ENCODE data around the gene NET1. TPM values are rescaled to one million over a fixed set of nuclear protein-coding genes. Genes with fewer than 3 reads are reported as not detected.
"Not testable (repeated sequence)": the region's sequence is repeated elsewhere in the genome, so short reads cannot be mapped to it uniquely, and the experiment has no call there.

The NET1 gene
- polyA plus RNA-seq, 3 donors from 2014 or later: 1.5 to 2.3 (median 2.3) TPM

DNA sequence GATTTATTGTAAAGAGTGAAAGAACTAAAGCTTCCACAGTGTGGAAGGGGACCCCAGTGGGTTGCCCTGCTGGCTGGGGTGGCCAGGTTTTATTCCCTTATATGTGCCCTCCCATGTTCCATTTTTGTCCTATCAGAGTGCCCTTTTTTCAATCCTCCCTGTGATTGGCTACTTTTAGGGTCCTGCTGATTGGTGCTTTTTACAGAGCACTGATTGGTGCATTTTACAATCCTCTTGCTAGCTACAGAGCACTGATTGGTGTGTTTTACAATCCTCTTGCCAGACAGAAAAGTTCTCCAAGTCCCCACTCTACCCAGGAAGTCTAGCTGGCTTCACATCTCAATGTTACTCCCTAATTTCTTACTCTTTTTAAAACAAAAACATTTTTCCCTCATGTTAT lies 1.6 kb upstream of the NET1 start:
- Mint-ChIP-seq H3K27me3 (ENCODE audit: low read depth in 3 of 3) (peaks cover 0 to 17% (median 6%) of the 10 kb centered on the region in 3 donors), H3K4me3 (peak overlapping the region in 2 of 5 donors; percentile 25 to 43)
- DNase-seq, H3K27ac Mint-ChIP-seq, H3K36me3 Mint-ChIP-seq, H3K4me1 Mint-ChIP-seq, H3K9me3 Mint-ChIP-seq: not testable (repeated sequence)

DNA sequence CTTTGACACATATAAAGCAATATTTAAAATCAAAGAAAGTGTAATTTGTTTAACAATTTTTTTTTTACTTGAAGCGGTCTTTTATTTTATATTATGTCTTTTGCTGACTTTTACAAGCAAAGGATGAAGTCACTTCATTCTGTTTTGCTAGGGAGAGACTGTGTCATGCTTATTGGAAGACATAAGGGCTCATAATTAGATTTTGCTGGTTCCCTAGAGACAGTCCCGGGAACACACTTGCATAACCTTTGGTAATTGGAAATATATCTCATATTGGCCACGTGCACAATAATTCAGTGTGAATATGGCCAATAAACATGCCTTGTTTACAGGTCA lies 448 bp upstream of the NET1 start:
- Mint-ChIP-seq H3K36me3 (no peaks in the 10 kb centered on the region), H3K27ac (peak overlapping the region in 3 of 6 donors; percentile 35 to 53 (median 42)), H3K9me3 (peaks cover 0 to 2% (median 0%) of the 10 kb centered on the region in 6 donors), H3K4me3 (peak overlapping the region in 4 of 5 donors; percentile 83 to 93 (median 90)), H3K27me3 (ENCODE audit: low read depth in 3 of 3) (peaks cover 0 to 17% (median 6%) of the 10 kb centered on the region in 3 donors), H3K4me1 (peaks cover 4 to 5% of the 10 kb centered on the region in 2 donors)
- no peak for DNase-seq

DNA sequence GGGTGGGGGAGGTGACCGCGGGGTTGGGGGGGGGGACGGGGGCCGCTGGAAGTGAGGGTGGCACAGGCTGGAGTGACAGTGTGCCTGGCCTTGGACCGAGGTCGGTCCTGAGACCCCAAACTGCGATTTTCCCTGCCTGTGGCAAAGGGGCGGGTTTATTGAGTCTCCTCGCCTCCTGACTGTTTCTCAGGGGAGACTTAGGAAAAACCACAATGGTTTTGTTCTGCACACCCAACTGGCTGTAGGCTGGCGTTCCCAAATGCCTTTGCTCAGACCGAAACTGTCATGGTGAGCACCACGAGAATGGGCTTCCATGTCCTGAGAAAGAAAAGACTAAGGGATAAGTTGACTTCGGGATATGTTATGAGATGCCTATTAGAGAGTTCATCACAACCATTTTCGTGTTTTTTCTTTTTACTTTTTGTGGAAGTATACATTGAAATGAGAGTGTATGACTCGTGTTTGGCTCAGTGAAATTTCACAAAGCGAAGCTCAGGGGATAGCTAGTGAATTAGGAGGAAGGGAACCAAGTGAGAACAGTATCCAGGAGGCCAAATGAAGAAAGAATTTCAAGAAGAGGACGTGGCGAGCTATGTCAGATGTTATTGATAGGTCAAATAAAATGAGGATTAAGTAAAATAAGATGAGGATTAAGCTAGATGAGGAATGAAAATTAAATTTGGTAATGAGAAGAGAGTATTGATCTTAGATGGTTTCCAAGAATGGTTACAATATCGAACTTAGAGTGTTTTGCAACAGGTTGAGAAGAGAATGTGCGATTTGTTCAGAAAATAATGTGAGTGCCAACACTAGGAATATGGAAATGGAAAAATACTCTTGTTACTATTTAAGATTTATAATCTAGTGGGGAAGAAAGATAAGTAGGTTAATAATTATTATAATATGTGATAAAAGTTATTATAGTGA lies 918 bp downstream of the NET1 start:
- H3K36me3 Mint-ChIP-seq: peaks cover 0 to 6% (median 0%) of the 10 kb centered on the region in 3 donors
- H3K27ac Mint-ChIP-seq: no peak overlapping the region
- H3K4me1 Mint-ChIP-seq: peaks cover 4 to 5% of the 10 kb centered on the region in 2 donors
- H3K27me3 Mint-ChIP-seq (ENCODE audit: low read depth in 3 of 3): peaks cover 0 to 7% (median 6%) of the 10 kb centered on the region in 3 donors
- no peak for DNase-seq
- H3K9me3 Mint-ChIP-seq: peaks cover 0 to 1% (median 0%) of the 10 kb centered on the region in 6 donors
- no peak overlapping the region for H3K4me3 Mint-ChIP-seq

DNA sequence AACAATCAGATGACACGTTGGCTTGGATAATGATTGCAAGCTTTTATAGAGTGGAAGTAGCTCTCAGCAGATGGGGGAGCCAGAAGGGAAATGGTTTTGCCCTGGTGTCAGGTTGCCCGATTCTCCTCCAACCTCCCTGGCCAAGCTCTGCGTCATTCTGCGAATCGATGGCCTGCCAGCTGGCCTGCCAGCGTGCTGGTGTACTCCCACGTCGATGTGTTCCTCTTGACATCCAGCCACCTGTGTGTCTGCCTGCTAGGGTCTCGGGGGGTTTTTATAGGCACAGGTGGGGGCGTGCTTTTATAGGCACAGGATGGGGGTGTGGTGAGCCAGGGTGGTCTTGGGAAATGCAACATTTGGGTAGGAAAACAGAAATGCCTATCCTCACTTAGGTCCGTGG lies 4.6 kb downstream of the NET1 start:
- no peak for DNase-seq
- Mint-ChIP-seq H3K4me3 (no peak overlapping the region), H3K4me1 (peaks cover 13 to 18% of the 10 kb centered on the region in 2 donors), H3K27me3 (ENCODE audit: low read depth in 3 of 3) (peaks cover 0 to 4% (median 3%) of the 10 kb centered on the region in 3 donors), H3K27ac (no peak overlapping the region), H3K9me3 (peaks cover 0 to 10% (median 4%) of the 10 kb centered on the region in 6 donors), H3K36me3 (peaks cover 0 to 22% (median 4%) of the 10 kb centered on the region in 3 donors)

DNA sequence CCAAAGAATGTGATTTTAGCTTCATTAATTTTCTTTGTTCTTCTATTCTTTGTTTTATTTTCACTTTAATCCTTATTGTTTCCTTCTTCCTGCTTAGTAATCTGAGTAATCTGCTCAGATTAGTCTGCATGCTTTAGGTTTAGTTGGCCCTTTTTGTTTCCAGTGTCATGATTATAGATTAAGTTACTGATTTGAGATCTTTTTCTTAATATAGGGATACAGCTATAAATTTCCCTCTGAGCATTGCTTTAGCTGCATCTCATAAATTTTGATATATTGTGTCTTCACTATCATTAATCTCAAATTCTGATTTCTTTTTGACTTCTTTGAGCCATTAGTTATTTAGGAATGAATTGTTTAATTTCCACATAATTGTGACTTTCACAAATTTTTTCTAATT lies 6.2 kb downstream of the NET1 start:
- H3K27ac Mint-ChIP-seq: no peak overlapping the region
- H3K27me3 Mint-ChIP-seq (ENCODE audit: low read depth in 3 of 3): no peaks in the 10 kb centered on the region
- DNase-seq: no peak
- peaks cover 10 to 15% of the 10 kb centered on the region in 2 donors for H3K4me1 Mint-ChIP-seq
- H3K9me3 Mint-ChIP-seq: peaks cover 0 to 10% (median 4%) of the 10 kb centered on the region in 6 donors
- H3K36me3 Mint-ChIP-seq: peaks cover 0 to 26% (median 4%) of the 10 kb centered on the region in 3 donors
- no peak overlapping the region for H3K4me3 Mint-ChIP-seq

DNA sequence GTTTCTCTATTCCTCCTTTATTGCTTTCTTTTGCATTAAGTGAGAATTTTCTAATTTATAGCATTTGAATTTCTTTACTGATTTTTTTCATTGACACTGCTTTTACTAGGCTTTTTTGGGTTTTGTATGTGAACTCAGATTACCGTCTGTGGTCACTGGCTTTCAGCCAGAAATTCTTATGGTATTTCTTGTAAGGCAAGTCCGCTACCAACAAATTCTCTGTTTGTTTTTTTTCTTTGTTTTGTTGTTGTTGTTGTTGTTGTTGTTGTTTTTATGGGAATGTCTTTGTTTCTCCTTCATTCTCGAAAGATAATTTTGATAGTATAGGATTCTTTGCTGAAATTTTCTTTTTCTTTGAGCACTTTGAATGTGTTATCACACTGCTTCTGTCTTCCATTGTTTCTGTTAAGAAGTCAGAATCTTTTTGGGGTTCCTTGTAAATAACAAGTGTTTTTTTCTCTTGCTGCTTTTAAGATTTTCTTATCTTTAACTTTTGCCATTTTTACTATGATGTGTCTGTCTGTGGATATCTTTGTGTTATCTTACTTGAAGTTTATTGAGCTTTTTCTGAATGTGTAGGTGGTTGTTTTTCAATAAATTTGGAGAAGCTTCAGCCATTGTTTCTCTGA lies 7.2 kb downstream of the NET1 start:
- Mint-ChIP-seq H3K4me1 (peaks cover 10 to 15% of the 10 kb centered on the region in 2 donors), H3K36me3 (peaks cover 0 to 26% (median 4%) of the 10 kb centered on the region in 3 donors), H3K9me3 (peaks cover 0 to 10% (median 4%) of the 10 kb centered on the region in 6 donors)

DNA sequence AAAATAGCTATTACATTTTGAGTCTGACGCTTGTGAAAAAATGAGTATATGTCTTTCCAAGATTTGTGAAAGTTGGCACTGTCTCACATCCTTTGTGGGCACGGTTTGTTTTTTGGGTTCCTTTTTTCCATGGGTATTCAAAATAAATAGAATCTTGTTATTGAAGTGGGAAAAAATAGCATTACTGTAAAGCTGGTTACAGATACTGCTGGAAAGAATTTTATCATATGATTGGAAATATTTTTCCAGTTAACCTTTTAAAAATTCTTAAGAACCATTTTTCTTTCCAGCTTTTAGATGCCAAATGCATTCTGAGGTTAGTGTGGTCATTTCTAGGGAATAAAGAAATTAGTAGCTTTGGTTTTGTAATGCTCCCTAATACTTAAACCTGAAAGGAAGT lies 11.4 kb downstream of the NET1 start:
- Mint-ChIP-seq H3K36me3 (peaks cover under 1 to 16% (median 4%) of the 10 kb centered on the region in 3 donors), H3K4me1 (peaks cover 10 to 15% of the 10 kb centered on the region in 2 donors), H3K27me3 (ENCODE audit: low read depth in 3 of 3) (no peaks in the 10 kb centered on the region)

More for the DNA sequence above, 7.2 kb downstream of the NET1 start:
- Mint-ChIP-seq H3K27ac (no peak overlapping the region), H3K4me3 (peak overlapping the region in 2 of 5 donors; percentile 47 to 77), H3K27me3 (ENCODE audit: low read depth in 3 of 3) (no peaks in the 10 kb centered on the region)
- no peak for DNase-seq

DNA sequence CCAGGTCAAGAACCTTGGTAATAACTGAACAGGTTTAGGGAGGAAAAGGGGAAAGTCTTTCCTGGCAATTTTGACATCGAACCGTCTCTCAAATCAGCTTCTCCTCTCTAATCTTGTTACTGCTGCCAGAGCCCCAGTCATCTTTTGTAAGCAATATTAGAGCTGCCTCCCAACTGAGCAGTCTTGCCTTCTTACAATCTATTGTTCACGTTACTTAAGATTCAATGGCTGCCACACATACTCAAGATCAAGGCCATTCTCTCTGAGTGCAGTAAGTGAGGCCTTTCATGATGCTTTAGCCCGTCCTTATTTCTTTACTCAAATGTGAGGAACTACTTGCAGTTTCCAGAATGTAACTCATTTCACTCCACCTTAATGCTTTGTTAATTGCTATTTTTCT lies 12.4 kb downstream of the NET1 start:
- peaks cover 0 to 9% (median 7%) of the 10 kb centered on the region in 3 donors for H3K36me3 Mint-ChIP-seq
- DNase-seq: no peak
- no peak overlapping the region for H3K4me3 Mint-ChIP-seq
- peaks cover 0 to 1% (median 0%) of the 10 kb centered on the region in 6 donors for H3K9me3 Mint-ChIP-seq
- H3K27ac Mint-ChIP-seq: no peak overlapping the region
- H3K27me3 Mint-ChIP-seq (ENCODE audit: low read depth in 3 of 3): no peaks in the 10 kb centered on the region
- peaks cover 3 to 6% of the 10 kb centered on the region in 2 donors for H3K4me1 Mint-ChIP-seq

More for the DNA sequence above, 11.4 kb downstream of the NET1 start:
- H3K27ac Mint-ChIP-seq: no peak overlapping the region
- peaks cover 0 to 8% (median 3%) of the 10 kb centered on the region in 6 donors for H3K9me3 Mint-ChIP-seq
- DNase-seq: no peak
- no peak overlapping the region for H3K4me3 Mint-ChIP-seq

DNA sequence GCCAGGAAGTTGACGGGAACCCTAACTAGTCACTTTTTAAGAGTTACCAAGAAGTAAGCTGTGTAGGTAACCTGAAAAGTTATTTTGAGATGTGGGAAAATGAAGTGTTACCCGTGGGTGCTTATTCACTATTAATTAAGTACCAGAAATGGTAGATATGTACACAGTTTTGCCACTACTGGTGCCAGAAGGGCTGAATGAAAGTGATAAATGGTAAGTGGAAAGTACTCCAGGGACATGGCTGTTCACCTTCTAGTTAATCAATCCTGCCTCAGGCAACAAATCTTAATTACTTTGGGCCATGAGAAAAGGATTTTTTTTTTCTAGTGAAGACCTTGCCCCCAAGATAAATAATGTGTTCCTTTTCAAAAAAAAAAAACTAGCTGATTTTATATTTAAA lies 15.8 kb downstream of the NET1 start:
- peaks cover 6 to 11% (median 9%) of the 10 kb centered on the region in 3 donors for H3K36me3 Mint-ChIP-seq
- H3K4me3 Mint-ChIP-seq: no peak overlapping the region
- no peak overlapping the region for H3K27ac Mint-ChIP-seq
- no peaks in the 10 kb centered on the region for H3K4me1 Mint-ChIP-seq
- no peak for DNase-seq
- H3K9me3 Mint-ChIP-seq: no peaks in the 10 kb centered on the region
- no peaks in the 10 kb centered on the region for H3K27me3 Mint-ChIP-seq (ENCODE audit: low read depth in 3 of 3)

DNA sequence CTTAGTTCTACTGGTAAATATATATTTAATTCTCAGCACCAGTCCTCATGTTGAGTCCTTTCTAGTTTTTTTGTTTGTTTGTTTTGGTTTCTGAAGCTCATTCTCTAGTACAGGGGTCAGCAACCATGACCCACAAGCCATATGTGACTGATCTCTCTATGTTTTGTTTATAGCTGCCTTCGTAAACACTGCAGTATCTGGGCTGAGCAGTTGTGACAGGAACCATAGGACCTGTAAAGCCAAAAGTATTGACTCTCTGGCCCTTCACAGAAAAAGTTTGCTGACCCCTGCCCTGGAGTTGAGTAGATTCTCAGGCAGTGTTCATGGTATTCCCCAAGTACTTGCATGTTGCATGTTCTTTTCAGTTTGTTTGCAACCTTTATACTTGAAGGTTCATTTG lies 20.8 kb downstream of the NET1 start:
- H3K27me3 Mint-ChIP-seq (ENCODE audit: low read depth in 3 of 3): no peaks in the 10 kb centered on the region
- H3K9me3 Mint-ChIP-seq: no peaks in the 10 kb centered on the region
- no peak overlapping the region for H3K27ac Mint-ChIP-seq
- H3K4me3 Mint-ChIP-seq: no peak overlapping the region
- peaks cover 6 to 11% (median 9%) of the 10 kb centered on the region in 3 donors for H3K36me3 Mint-ChIP-seq
- no peak for DNase-seq
- H3K4me1 Mint-ChIP-seq: peaks cover 1 to 12% of the 10 kb centered on the region in 2 donors

DNA sequence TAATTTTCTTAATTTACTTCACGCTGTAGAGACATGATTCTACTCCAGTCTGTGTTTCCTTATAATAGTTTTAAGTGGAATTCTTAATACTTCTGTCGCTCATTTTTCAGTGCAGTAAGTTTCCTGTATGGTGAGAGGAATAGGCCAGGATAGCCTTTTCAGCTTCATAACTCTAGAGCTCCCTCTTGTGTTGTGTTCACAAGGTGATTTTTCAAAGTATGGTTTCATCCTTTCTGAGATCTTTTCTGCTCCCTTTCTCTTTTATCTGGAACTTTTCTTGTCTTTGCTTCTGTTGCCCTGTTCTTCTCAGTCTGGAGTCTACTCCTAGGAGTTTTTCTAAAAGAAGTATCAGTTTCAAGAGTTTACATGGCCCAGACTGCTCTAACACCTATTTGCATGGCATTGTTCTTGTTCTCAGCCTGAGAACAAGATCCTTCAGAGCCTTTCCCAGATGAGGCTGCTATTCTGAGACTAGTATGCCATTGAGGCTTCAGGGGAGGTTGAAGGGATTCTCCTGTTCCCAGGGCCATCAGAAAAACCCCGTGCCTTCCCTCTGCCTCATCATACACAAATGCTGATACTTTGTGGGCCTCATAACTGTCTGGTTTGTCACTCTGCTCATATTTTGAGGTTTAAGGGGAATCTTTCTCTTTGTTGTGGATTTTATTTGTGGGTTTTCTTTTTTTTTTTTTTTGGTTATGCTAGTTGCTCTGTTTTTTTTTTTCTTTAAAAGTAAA lies 21.8 kb downstream of the NET1 start:
- no peaks in the 10 kb centered on the region for H3K27me3 Mint-ChIP-seq (ENCODE audit: low read depth in 3 of 3)
- peaks cover 6 to 9% (median 7%) of the 10 kb centered on the region in 3 donors for H3K36me3 Mint-ChIP-seq
- H3K4me1 Mint-ChIP-seq: peaks cover 1 to 12% of the 10 kb centered on the region in 2 donors
- H3K4me3 Mint-ChIP-seq: no peak overlapping the region
- H3K9me3 Mint-ChIP-seq: no peaks in the 10 kb centered on the region
- DNase-seq: peak; percentile 22 to 46 (median 40)
- H3K27ac Mint-ChIP-seq: peak overlapping the region in 1 of 6 donors; percentile 62

DNA sequence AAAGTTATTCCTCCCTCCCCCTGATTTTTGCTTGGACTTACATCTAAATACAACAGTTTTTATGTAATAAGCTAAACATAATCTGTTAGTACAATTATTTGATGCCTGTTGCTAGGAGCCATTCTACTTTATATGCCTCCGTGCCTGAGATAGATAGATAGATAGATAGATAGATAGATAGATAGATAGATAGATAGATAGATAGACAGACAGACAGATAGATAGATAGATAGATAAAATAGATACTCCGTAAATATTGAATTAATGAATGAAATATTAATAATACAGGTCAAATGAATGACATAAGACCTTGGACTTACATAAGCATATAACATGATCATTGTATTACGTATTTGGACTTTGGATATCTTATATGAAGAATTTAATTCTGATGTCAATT lies 23.0 kb downstream of the NET1 start:
- no peaks in the 10 kb centered on the region for H3K9me3 Mint-ChIP-seq
- no peak overlapping the region for H3K27ac Mint-ChIP-seq
- H3K36me3 Mint-ChIP-seq: peaks cover 4 to 9% (median 6%) of the 10 kb centered on the region in 3 donors
- H3K4me1 Mint-ChIP-seq: peaks cover 1 to 12% of the 10 kb centered on the region in 2 donors
- H3K27me3 Mint-ChIP-seq (ENCODE audit: low read depth in 3 of 3): no peaks in the 10 kb centered on the region
- H3K4me3 Mint-ChIP-seq: no peak overlapping the region
- no peak for DNase-seq

DNA sequence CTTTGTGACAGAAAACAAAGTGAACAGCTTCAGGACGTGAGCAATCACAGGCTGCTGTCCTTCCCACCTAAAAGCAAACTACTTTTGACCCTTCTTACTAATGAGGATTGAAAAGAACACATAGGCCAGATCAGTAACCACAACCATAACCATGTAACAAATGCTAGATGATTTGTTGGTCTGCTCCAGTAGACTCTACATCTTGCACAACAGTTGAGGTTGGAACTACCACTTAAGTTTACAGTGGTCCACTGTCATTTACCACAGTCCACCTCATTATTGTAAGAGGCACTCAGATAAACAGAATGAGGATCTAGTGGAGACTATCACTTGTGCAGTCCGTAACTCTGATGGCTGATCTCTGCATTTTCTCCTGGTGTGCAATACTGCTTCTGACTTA lies 27.8 kb downstream of the NET1 start:
- Mint-ChIP-seq H3K4me1 (no peaks in the 10 kb centered on the region), H3K27ac (no peak overlapping the region), H3K9me3 (no peaks in the 10 kb centered on the region), H3K4me3 (no peak overlapping the region), H3K27me3 (ENCODE audit: low read depth in 3 of 3) (no peaks in the 10 kb centered on the region), H3K36me3 (no peaks in the 10 kb centered on the region)
- DNase-seq: no peak

Data from immature natural killer cell (primary cell).